ENCODE results near the gene INO80D.

GRCh38 chr2:206115026-206115578 lies 29.1 kb upstream of the INO80D start:
- TF ChIP-seq CTCF (IDR thresholded peaks at IDR 0.05) (no peak), POLR2A (IDR thresholded peaks at IDR 0.05) (no peak)

Measured in testis (tissue), 2 donors.